GM12878 (cell line): ENCODE results near the gene GPR31.
"Not testable (repeated sequence)": the region's sequence is repeated elsewhere in the genome, so short reads cannot be mapped to it uniquely, and the experiment has no call there.

Source experiments
- ASH2L ChIP-seq: fragments of 300-600, 200-600 bp; sonication (generic); IDR thresholded peaks from 2 replicates; pipeline ENCODE4 v1.6.1; 2017; ENCODE audit warnings: low read depth, mild to moderate bottlenecking, borderline replicate concordance
- CEBPB ChIP-seq, 2 experiments: fragments of 150-350 bp in 1 of 2; IDR thresholded peaks; 2 replicates each; pipeline ENCODE4 v1.6.1; 2012 to 2014; ENCODE audit warnings: low read depth in 2 of 2, low read length in 2 of 2, borderline replicate concordance in 1 of 2, inconsistent platforms in 1 of 2
- CTCF ChIP-seq, 3 experiments: IDR thresholded peaks in 2 of 3; conservative IDR thresholded peaks in 1 of 3; 2 replicates each; pipeline ENCODE4 v1.5.1; 2011; ENCODE audit warnings: low read depth in 3 of 3, low read length in 3 of 3, mild to moderate bottlenecking in 3 of 3, control low read depth in 2 of 3, moderate library complexity in 2 of 3, inconsistent platforms in 1 of 3, mixed read lengths in 1 of 3; ENCODE audit not compliant: control insufficient read depth in 2 of 3, insufficient read depth in 1 of 3; ENCODE audit errors: extremely low read depth in 1 of 3
- EZH2 ChIP-seq: IDR thresholded peaks from 2 replicates; pipeline ENCODE4 v1.6.1; 2012; ENCODE audit warnings: low read depth, mild to moderate bottlenecking, control low read depth, inconsistent platforms, low read length, borderline replicate concordance; ENCODE audit not compliant: control insufficient read depth
- NRF1 ChIP-seq: conservative IDR thresholded peaks from 2 replicates; pipeline ENCODE4 v1.6.1; 2011; ENCODE audit warnings: mild to moderate bottlenecking, low read depth, low read length, improper control_type of control experiment
- PML ChIP-seq: IDR thresholded peaks from 2 replicates; pipeline ENCODE4 v1.6.1; 2012; ENCODE audit warnings: low read length, inconsistent platforms
- POLR2A ChIP-seq: IDR thresholded peaks from 2 replicates; pipeline ENCODE4 v1.6.1; 2011; ENCODE audit warnings: low read depth, mild to moderate bottlenecking, low read length
- POLR2AphosphoS2 ChIP-seq: IDR thresholded peaks from 2 replicates; pipeline ENCODE4 v1.6.1; 2011; ENCODE audit warnings: low read depth, mild to moderate bottlenecking, low read length, improper control_type of control experiment, moderate library complexity
- PRDM15 ChIP-seq: fragments of 450-650 bp; formaldehyde crosslinking; IDR thresholded peaks from 2 replicates; pipeline ENCODE4 v1.4.0; 2020; ENCODE audit warnings: mild to moderate bottlenecking, moderate library complexity
- SMAD1 ChIP-seq: fragments of 450-650 bp; IDR thresholded peaks from 2 replicates; pipeline ENCODE4 v1.6.1; 2018; ENCODE audit warnings: mild to moderate bottlenecking, low read depth; ENCODE audit not compliant: partially characterized antibody
- YY1 ChIP-seq: IDR thresholded peaks from 2 replicates; pipeline ENCODE4 v1.6.1; 2011; ENCODE audit warnings: low read depth, mild to moderate bottlenecking, low read length

DNA sequence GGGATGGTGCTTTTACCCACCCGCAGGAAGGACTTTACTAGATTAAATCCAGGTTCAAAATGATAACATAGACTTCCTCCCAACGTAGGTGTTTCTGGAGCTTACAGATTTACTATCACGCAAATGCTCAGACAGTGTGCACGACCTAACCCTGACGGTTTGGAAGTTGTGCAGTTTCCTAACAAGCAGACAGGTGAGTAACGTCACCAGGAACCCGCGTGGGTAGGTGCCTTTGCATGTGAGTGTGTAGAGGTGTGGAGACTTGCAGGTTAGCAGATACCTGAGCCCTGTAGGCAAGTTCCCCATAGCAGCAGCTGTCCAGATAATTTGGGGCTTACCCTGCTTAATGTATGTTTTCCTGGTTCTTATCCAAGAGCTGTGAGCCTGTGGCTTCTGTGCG is 29.5 kb upstream of the GPR31 start:
- TF ChIP-seq POLR2AphosphoS2; CEBPB (IDR thresholded peaks at IDR 0.05; ENCODE audit: borderline replicate concordance in 1 of 2, low read depth in 2 of 2, low read length in 2 of 2); PRDM15; CTCF (IDR thresholded peaks at IDR 0.05 in 2 of 3, conservative IDR thresholded peaks at IDR 0.05 in 1 of 3; ENCODE audit: control insufficient read depth in 2 of 3, extremely low read depth in 1 of 3, insufficient read depth in 1 of 3, low read depth in 3 of 3, low read length in 3 of 3); YY1; ASH2L; SMAD1; NRF1; EZH2; POLR2A; PML: not testable (repeated sequence)
